Mucosa of stomach (tissue), 1 donor: ENCODE results near the gene RAD51B.
"Not testable (repeated sequence)": the region's sequence is repeated elsewhere in the genome, so short reads cannot be mapped to it uniquely, and the experiment has no call there.

Experiments
- H3K27me3 ChIP-seq: one replicate; pipeline ENCODE4 v1.7.0; 2013; ENCODE audit warnings: mild to moderate bottlenecking, low read length; ENCODE audit not compliant: control insufficient read depth, insufficient read depth
- H3K36me3 ChIP-seq: one replicate; pipeline ENCODE4 v1.7.0; 2013; ENCODE audit warnings: low read length; ENCODE audit not compliant: control insufficient read depth, insufficient read depth
- H3K4me1 ChIP-seq: one replicate; pipeline ENCODE4 v1.7.0; 2013; ENCODE audit warnings: mild to moderate bottlenecking, low read length; ENCODE audit not compliant: control insufficient read depth, insufficient read depth
- H3K4me3 ChIP-seq: one replicate; pipeline ENCODE4 v1.7.0; 2013; ENCODE audit warnings: low read length
- H3K9ac ChIP-seq: one replicate; pipeline ENCODE4 v1.7.0; 2013; ENCODE audit warnings: mild to moderate bottlenecking, low read length, moderate library complexity
- H3K9me3 ChIP-seq: one replicate; pipeline ENCODE4 v1.7.0; 2013; ENCODE audit warnings: mild to moderate bottlenecking, low read length, moderate library complexity; ENCODE audit not compliant: control insufficient read depth
- donor health status: Pancreatic carcinoma.

Gene RAD51B

DNA sequence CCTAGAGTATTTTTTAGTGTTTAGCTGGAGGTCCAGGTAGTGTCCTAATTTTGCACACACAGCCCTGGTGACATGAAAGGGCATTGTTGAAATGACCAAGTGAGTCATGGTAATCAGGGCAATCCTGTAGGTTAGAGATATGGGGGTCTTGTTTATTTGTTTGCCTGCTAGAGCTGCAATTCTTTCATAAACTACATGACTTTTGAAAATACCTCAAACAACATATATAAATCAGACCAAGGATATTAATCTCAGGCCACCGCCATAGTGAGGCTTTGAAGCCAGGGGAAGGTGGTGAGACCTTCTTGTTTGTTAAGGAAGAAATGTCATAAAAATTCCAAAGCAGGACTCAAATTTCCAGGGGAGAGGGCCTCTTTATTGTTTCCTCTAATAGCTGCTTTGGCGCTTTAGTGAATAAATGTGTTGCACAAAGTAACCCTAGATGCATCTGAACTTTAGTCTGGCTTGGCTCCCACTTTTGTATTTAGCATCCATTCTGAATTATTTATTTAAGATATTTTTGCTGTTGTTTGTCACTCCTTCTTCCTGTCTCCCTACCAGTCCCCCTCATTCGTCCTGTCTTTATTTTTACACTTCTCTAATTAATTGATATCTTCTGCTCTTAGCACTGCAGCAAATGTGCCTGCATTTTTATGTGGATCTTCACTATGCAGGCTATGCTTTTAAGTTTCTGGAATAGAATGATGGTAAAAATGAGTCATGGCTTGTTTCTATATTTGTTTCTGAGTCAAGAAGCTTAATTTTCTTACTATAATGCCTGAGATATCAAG lies 430.3 kb downstream of the RAD51B start:
- H3K4me3 ChIP-seq, result no peak overlapping the region
- H3K9ac ChIP-seq, result no peak overlapping the region
- H3K4me1 ChIP-seq, result peaks cover 59% of the 10 kb centered on the region
- H3K9me3 ChIP-seq, result no peaks in the 10 kb centered on the region
- H3K36me3 ChIP-seq, result no peaks in the 10 kb centered on the region
- no peaks in the 10 kb centered on the region for H3K27me3 ChIP-seq

DNA sequence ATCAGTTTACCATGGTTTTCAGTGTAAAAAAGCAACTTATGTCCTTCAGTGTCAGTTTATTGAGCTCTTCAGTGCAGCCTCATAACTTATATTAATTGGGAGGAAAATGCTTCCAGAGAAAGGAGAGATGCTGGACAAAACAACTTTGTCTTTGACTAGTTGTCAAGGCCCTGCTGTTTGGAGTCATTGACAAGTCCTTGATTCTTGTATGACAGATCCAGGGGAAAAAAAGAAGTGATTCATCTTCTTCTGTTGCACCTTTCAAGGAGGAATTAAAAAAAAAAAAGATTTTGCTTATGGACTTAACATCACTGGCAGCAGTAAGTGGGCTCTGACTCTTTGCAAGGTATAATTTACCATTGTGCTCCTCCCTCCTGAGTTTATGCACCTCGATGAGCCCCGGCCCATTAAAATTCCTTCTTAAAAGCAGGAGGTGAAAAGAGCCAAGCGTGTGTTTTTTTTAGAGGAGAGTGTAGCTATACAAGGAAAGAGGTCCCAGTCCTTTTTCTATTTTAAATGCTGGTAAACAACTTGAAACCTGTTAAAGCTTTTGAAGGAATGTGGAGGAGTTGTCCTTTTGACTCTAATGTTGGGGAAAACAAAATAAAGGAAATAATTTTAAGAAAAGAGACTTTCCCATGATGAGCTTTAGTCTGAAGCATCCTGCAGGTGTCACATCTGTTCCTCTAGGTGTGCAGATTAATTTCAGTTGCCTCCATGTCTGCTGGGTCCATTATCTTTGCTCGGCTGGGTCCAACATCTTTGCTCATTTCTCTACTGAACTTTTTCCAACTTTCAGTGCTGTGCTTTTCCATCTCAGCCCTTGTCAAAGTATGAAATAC lies 431.6 kb downstream of the RAD51B start:
- H3K27me3 ChIP-seq, result no peaks in the 10 kb centered on the region
- no peak overlapping the region for H3K9ac ChIP-seq
- H3K9me3 ChIP-seq, result no peaks in the 10 kb centered on the region
- no peak overlapping the region for H3K4me3 ChIP-seq
- H3K4me1 ChIP-seq, result peaks cover 57% of the 10 kb centered on the region
- no peaks in the 10 kb centered on the region for H3K36me3 ChIP-seq

GRCh38 chr14:68251769-68252100 lies 432.2 kb downstream of the RAD51B start:
- H3K9me3 ChIP-seq, result no peaks in the 10 kb centered on the region
- H3K27me3 ChIP-seq, result no peaks in the 10 kb centered on the region
- peaks cover 52% of the 10 kb centered on the region for H3K4me1 ChIP-seq
- H3K9ac ChIP-seq, result no peak overlapping the region
- H3K4me3 ChIP-seq, result no peak overlapping the region
- no peaks in the 10 kb centered on the region for H3K36me3 ChIP-seq

GRCh38 chr14:68253160-68253780 lies 433.7 kb downstream of the RAD51B start:
- Histone ChIP-seq H3K36me3 (no peaks in the 10 kb centered on the region), H3K4me3 (no peak overlapping the region), H3K9me3 (no peaks in the 10 kb centered on the region), H3K9ac (no peak overlapping the region), H3K4me1 (peaks cover 37% of the 10 kb centered on the region), H3K27me3 (no peaks in the 10 kb centered on the region)

- H3K9ac ChIP-seq, result no peak overlapping the region
- H3K4me3 ChIP-seq, result no peak overlapping the region
- peaks cover 29% of the 10 kb centered on the region for H3K4me1 ChIP-seq
- H3K27me3 ChIP-seq, result no peaks in the 10 kb centered on the region
- H3K36me3 ChIP-seq, result no peaks in the 10 kb centered on the region
- no peaks in the 10 kb centered on the region for H3K9me3 ChIP-seq
Measured at GRCh38 chr14:68253878-68254528, 434.4 kb downstream of the RAD51B start.

GRCh38 chr14:68254669-68255527 lies 435.3 kb downstream of the RAD51B start:
- H3K4me1 ChIP-seq, result peaks cover 24% of the 10 kb centered on the region
- no peak overlapping the region for H3K4me3 ChIP-seq
- no peaks in the 10 kb centered on the region for H3K36me3 ChIP-seq
- no peak overlapping the region for H3K9ac ChIP-seq
- no peaks in the 10 kb centered on the region for H3K9me3 ChIP-seq
- no peaks in the 10 kb centered on the region for H3K27me3 ChIP-seq

- H3K27me3 ChIP-seq, result no peaks in the 10 kb centered on the region
- H3K4me1 ChIP-seq, result peaks cover 15% of the 10 kb centered on the region
- no peaks in the 10 kb centered on the region for H3K36me3 ChIP-seq
- no peaks in the 10 kb centered on the region for H3K9me3 ChIP-seq
- H3K4me3 ChIP-seq, result no peak overlapping the region
- no peak overlapping the region for H3K9ac ChIP-seq
Measured at GRCh38 chr14:68255693-68256178, 436.2 kb downstream of the RAD51B start.

DNA sequence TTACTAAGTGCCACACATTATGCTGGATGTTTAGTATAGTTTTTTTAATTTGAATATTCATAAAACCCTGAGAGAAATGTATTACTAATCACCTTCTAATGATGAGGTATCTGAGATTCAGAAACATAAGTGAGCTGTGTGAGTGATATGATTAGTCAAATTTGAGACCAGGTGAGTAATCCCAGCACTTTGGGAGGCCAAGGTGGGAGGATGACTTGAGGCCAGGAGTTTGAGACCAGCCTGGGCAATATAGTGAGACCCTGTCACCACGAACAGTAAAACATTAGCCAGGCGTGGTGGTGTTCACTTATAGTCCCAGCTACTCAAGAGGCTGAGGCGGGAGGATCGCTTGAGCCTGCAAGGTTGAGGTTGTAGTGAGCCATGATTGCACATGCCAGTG lies 438.4 kb downstream of the RAD51B start:
- no peaks in the 10 kb centered on the region for H3K27me3 ChIP-seq
- peaks cover 12% of the 10 kb centered on the region for H3K4me1 ChIP-seq
- no peaks in the 10 kb centered on the region for H3K36me3 ChIP-seq
- H3K9me3 ChIP-seq, result no peaks in the 10 kb centered on the region
- no peak overlapping the region for H3K4me3 ChIP-seq
- no peak overlapping the region for H3K9ac ChIP-seq

- H3K4me1 ChIP-seq, result peaks cover 12% of the 10 kb centered on the region
- H3K9ac ChIP-seq, H3K9me3 ChIP-seq, H3K36me3 ChIP-seq, H3K4me3 ChIP-seq, H3K27me3 ChIP-seq: not testable (repeated sequence)
Measured at GRCh38 chr14:68258995-68259394, 439.4 kb downstream of the RAD51B start.

- Histone ChIP-seq H3K36me3 (no peaks in the 10 kb centered on the region), H3K27me3 (no peaks in the 10 kb centered on the region), H3K4me1 (peaks cover 12% of the 10 kb centered on the region), H3K4me3 (no peak overlapping the region), H3K9ac (no peak overlapping the region), H3K9me3 (no peaks in the 10 kb centered on the region)
Measured at GRCh38 chr14:68260121-68260520, 440.5 kb downstream of the RAD51B start.
